NCI-H748 (cell line): ENCODE measurements around the gene PLIN3.
"Not testable (repeated sequence)": the region's sequence is repeated elsewhere in the genome, so short reads cannot be mapped to it uniquely, and the experiment has no call there.

Experiments
- DNase-seq: peaks from one replicate; lab custom pipeline; 2025; ENCODE audit not compliant: unreplicated experiment; lab: John Stamatoyannopoulos, UW

The PLIN3 gene

DNA sequence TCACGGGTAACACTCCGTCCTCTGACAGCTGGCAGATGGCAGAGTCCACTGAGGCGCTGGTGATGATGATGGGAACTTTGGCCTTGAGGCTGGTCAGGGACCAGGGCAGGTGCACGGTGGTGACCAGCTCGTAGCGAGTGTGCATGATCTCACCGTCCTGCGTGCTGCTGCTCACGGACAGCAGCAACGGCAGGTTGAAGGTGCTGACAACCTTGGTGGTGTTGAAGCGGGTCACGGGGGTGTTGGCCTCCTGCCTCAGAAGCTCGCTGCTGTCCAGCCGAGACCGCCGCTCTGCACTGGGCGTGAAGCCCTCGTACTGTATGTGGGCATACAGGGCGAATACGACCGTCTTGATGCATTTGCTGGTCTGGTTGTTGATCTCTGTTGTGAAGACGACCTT, 23.6 kb upstream of the PLIN3 start:
- no peak for DNase-seq

DNA sequence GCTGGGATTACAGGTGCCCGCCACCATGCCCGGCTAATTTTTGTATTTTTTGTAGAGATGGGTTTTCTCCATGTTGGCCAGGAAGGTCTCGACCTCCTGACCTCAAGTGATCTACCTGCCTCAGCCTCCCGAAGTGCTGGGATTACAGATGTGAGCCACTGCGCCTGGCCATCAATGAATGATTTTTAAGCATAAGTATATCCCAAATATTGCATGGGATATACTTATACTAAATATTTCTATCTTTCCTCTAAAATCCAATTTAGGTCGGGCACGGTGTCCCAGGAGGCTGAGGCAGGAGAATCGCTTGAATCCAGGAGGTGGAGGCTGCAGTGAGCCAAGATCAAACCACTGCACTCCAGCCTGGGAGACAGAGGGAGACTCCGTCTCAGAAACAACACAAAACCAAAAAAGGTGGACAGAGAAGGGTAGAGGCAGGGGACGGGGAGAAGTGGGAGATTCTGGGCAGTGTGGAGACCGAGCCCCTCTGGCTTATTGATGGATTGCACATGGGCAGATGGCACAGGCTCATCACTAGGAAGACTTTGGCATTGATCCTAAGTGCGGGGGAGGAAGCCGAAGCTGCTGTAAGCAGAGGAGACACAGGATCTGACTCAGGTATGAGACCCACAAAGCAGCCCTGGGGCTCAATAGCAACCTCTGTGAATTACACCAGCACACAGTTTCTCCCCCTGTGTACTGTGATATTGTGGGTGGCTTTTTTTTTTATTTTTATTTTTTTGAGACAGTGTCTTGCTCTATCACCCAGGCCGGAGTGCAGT, 21.8 kb upstream of the PLIN3 start:
- DNase-seq, result no peak

- not testable (repeated sequence) for DNase-seq
Observed at GRCh38 chr19:4887803-4888202, 20.3 kb upstream of the PLIN3 start.

DNA sequence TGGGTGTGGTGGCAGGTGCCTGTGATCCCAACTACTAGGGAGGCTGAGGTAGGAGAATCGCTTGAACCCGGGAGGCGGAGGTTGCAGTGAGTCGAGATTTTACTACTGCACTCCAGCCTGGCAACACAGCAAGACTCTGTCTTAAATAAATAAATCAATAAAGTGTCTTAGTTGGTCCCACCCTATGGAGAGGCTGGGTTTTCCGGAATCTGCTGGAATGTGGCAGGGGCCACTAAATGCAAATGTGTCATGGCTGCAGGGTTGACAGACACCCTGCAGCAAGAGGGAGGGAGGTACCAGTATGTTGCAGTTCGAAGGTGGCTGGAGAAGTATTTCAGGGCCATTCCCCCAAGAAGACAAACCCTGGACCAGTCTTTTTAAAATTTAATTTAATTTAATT, 17.5 kb upstream of the PLIN3 start:
- DNase-seq, result not testable (repeated sequence)

- DNase-seq, result not testable (repeated sequence)
Observed at GRCh38 chr19:4882874-4883273, 15.4 kb upstream of the PLIN3 start.

DNA sequence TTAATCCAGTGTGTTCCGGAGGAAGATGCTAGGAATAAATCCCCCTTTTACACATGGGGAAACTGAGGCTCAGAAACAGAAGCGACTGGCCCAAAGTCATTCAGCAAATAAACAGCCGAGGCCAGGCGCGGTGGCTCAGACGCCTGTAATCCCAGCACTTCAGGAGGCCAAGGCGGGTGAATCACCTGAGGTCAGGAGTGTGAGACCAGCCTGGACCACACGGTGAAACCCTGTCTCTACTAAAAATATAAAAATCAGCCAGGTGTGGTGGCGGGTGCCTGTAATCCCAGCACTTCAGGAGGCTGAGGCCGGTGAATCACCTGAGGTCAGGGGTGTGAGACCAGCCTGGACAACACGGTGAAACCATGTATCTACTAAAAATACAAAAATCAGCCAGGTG, 11.6 kb upstream of the PLIN3 start:
- no peak for DNase-seq

- no peak for DNase-seq
Observed at GRCh38 chr19:4878491-4878968, 11.1 kb upstream of the PLIN3 start.

- no peak for DNase-seq
Observed at GRCh38 chr19:4877753-4878490, 10.5 kb upstream of the PLIN3 start.

DNA sequence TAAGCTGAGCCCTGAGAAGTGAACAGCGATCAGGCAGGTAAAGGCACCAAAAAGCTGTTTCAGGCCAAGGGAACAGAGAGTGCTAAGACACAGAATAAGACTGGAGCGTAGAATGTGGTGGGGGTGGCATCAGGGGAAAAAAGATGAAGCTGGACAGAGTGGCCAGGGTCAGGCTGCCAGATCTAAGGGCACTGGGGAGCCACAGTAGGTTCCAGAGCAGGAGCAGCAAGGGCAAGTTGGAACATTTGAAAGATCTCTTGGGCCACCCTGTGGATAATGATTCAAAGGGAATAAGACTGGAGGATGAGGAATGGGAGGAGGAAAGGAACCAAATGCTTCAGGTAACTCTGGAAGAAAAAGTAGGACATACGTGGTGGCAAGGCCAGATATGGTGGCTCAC, 6.5 kb upstream of the PLIN3 start:
- no peak for DNase-seq

DNA sequence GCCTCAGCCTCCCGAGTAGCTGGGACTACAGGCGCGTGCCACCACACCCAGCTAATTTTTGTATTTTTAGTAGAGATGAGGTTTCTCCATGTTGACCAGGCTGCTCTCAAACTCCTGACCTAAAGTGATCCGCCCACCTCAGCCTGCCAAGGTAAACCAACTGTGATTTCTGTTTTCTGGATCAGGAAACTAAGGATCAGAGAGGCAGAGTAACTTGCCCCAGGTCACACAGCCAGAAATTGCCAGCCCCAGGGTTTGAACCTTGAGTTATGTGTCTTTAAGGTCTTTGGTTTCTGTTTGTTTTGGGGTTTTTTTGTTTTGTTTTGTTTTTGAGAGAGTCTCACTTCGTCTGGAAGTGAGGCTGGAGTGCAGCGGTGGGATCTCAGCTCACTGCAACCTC, 4.2 kb upstream of the PLIN3 start:
- DNase-seq, result no peak

DNA sequence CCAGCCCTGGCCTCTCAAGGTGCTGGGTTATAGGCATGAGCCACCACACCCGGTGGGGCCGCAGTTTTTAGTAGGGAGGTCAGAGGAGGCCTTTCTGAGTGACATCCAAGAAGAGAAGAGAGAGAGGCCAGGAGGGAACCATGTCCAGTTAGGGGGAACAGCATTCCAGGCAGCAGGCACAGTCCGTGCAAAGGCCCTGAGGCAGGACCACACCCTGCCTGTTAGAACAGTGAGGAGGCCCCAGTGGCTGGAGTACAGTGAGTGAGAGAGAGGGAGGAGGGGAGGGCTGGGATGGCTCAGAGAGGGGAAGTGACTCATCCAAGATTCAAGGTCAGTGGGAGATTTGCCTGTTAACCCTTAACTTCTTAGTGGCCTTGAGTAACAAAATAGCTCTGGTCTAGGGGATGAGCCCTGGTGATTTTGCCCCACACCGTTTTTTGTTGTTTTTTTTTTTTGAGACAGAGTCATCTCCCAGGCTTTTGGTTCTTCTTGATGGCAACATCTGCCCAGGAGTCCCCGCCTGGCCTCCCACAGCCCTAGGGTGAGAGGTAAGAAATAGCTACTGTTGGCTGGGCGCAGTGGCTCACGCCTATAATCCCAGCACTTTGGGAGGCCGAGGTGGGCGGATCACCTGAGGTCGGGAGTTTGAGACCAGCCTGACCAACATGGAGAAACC, 2.7 kb upstream of the PLIN3 start:
- no peak for DNase-seq

DNA sequence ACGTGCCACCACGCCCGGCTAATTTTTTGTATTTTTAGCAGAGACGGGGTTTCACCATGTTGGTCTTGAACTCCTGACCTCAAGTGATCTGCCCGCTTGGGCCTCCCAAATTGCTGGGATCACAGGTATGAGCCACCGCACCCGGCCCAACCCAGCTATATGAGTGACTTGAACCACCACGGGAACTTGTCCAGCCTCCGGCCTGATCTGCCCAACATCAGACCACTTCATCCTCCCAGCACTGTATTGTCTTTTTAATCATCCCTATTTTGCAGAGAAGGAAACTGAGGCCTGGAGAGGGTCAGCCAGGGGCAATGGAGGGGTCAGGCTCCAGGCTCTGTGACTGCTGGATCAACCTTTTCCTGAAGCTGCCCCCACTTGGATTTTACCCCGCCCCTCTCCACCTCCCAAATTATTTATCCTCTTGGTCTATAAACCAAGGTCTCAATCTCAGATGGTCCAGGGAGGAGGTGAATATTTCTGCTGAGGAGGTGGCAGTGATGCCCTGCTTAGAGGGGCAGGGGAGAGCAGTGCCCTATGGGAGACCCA, 893 bp upstream of the PLIN3 start:
- DNase-seq, result no peak

DNA sequence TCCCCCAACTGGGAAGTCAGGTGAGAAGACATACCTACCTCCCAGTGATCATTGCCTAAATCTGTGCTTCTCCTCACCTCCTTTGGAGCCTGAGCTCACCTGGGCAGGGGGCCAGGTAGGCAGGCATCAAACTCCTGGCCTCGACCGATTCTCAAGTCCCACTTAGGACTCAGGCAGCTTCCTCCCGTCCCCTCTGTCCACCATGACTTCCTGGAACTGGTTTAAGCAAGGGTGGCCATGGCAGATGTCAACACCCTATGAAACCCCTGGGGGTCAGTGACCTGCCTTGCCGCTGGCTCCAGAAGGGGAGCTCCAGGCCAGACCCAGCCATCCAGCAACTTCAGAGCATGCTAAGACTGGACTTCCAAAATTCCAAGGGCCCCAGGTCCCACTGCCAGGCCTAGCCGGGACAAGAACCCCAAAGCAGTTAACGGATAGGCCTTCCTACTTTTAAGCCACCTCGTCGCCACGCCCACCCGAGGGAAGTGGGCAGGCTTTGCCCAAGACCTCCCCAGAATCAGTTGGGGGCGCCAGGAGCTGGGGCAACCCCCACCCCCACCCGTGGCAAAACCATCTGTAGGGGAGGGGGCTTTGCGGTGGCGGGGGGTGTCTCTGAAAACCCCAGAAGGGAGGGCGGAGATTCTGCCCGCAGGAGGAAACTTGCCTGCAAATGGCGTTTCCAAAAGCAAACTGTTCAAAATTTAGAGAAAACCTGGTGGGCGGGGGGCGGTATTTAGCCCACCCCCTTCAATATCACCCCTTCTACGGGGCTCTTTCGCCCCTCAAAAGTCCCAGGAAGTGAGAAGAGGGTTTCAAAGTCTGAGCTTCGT, 657 bp downstream of the PLIN3 start:
- no peak for DNase-seq

DNA sequence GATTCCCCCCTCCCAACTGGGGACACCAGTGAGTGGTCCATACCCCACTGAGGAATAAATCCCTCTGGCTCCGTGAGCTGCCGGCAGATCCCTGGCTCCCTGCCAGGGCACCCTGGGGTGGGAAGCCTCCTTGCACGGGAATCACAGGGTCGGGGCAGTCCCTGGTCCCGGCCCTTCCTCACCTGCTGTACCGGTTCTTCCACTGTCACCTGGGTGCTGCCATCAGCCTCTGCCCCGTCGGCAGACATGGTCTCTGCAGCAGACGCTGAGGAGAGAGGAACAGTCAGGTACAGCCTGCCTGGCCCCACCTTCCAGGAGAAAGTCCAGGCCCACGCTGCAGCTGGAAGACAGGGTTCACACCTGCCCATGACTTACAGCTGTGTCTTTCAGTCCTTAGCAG, 6.3 kb downstream of the PLIN3 start:
- DNase-seq, result peak; percentile 68

GRCh38 chr19:4859697-4860096, 7.8 kb downstream of the PLIN3 start:
- DNase-seq, result no peak

GRCh38 chr19:4856468-4856867, 11.0 kb downstream of the PLIN3 start:
- not testable (repeated sequence) for DNase-seq

DNA sequence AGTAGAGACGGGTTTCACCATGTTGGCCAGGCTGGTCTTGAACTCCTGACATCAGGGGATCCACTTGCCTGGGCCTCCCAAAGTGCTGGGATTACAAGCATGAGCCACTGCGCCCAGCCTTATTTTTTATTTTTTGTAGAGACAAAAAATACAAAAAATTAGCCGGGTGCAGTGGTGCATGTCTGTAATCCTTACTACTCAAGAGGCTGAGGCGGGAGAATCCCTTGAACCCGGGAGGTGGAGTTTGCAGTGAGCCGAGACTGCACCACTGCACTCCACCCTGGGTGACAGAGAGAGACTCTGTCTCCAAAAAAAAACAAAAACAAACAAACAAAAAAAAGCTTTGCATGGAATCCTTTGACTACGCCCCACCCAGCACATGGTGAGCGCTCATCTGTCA, 14.0 kb downstream of the PLIN3 start:
- not testable (repeated sequence) for DNase-seq

GRCh38 chr19:4852484-4852883, 15.0 kb downstream of the PLIN3 start:
- no peak for DNase-seq

- peak; percentile 48 for DNase-seq
Observed at GRCh38 chr19:4851551-4852290, 15.7 kb downstream of the PLIN3 start.

- DNase-seq, result no peak
Observed at GRCh38 chr19:4849019-4849418, 18.4 kb downstream of the PLIN3 start.
